Measurements from ENCODE around the gene AFDN. TPM values are rescaled to one million over a fixed set of nuclear protein-coding genes. Genes with fewer than 3 reads are reported as not detected.

AFDN gene
- total and polyA plus RNA-seq, 10 of the 15 experiments (the other 5 are each of a cell fraction or from before 2014, with no cell fraction given) = 5.7 to 68.2 (median 45.1) TPM

GRCh38 chr6:167933847-167934246 is 107.1 kb downstream of the AFDN start:
- POLR2A ChIA-PET = no interaction called here
- no TSS peak for BruUV-seq (replicated peaks)
- Histone ChIP-seq H2AFZ (ENCODE audit: control insufficient read depth, low read depth, low read length) (no peak overlapping the region), H3K36me3 (ENCODE audit: control insufficient read depth in 2 of 2, insufficient read depth in 2 of 2, low read length in 1 of 2) (peaks cover 0 to 5% of the 10 kb centered on the region in 2 experiments; a peak in 3 of 4 replicates), H3K79me2 (ENCODE audit: control insufficient read depth, insufficient read depth, low read length) (no peaks in the 10 kb centered on the region), H4K20me1 (ENCODE audit: control insufficient read depth, insufficient read depth) (no peaks in the 10 kb centered on the region), H3K4me3 (no peak overlapping the region), H3K9me3 (replicated peaks; ENCODE audit: control insufficient read depth, insufficient read depth, low read length) (no peaks in the 10 kb centered on the region), H3K4me2 (ENCODE audit: control insufficient read depth, insufficient read depth) (no peak overlapping the region), H3K27me3 (replicated peaks in 1 of 2; ENCODE audit: control insufficient read depth in 2 of 2, insufficient read depth in 2 of 2, low read length in 1 of 2) (no peaks in the 10 kb centered on the region), H3K4me1 (ENCODE audit: control insufficient read depth, insufficient read depth, low read length) (no peaks in the 10 kb centered on the region), H3K9ac (ENCODE audit: control insufficient read depth, insufficient read depth, low read length) (no peak overlapping the region), H3K27ac (ENCODE audit: control insufficient read depth, insufficient read depth) (no peak overlapping the region)
- SMC1A ChIA-PET (ENCODE audit: uncharacterized antibody, unreplicated experiment) = no interaction called here
- DNase-seq (ENCODE audit: low read depth, low spot score) (no peak), FAIRE-seq (no peak), ATAC-seq (no peak; the same call in 2 of the 3 replicates)
- in situ Hi-C loops (cut with MboI) = no loop called here
- intact Hi-C loops (cut with micrococcal nuclease; ENCODE audit: unreplicated experiment) = no loop called here
- CTCF ChIA-PET = no interaction called here
- WGBS (ENCODE audit: insufficient coverage, insufficient replicate concordance, low lambda C conversion rate, missing lambda C conversion rate) = 95% methylated on average over 7 of the region's 7 CpGs
- TF ChIP-seq YBX1 (IDR thresholded peaks at IDR 0.05) (no peak), NFXL1 (IDR thresholded peaks at IDR 0.05; ENCODE audit: borderline replicate concordance) (no peak), LARP7 (IDR thresholded peaks at IDR 0.05) (no peak), KLF5 (IDR thresholded peaks at IDR 0.05; ENCODE audit: partially characterized antibody) (no peak), ZNF622 (IDR thresholded peaks at IDR 0.05) (no peak), SMAD5 (IDR thresholded peaks at IDR 0.05; ENCODE audit: low read depth) (no peak)
- TF ChIP-seq, protein P1, sequence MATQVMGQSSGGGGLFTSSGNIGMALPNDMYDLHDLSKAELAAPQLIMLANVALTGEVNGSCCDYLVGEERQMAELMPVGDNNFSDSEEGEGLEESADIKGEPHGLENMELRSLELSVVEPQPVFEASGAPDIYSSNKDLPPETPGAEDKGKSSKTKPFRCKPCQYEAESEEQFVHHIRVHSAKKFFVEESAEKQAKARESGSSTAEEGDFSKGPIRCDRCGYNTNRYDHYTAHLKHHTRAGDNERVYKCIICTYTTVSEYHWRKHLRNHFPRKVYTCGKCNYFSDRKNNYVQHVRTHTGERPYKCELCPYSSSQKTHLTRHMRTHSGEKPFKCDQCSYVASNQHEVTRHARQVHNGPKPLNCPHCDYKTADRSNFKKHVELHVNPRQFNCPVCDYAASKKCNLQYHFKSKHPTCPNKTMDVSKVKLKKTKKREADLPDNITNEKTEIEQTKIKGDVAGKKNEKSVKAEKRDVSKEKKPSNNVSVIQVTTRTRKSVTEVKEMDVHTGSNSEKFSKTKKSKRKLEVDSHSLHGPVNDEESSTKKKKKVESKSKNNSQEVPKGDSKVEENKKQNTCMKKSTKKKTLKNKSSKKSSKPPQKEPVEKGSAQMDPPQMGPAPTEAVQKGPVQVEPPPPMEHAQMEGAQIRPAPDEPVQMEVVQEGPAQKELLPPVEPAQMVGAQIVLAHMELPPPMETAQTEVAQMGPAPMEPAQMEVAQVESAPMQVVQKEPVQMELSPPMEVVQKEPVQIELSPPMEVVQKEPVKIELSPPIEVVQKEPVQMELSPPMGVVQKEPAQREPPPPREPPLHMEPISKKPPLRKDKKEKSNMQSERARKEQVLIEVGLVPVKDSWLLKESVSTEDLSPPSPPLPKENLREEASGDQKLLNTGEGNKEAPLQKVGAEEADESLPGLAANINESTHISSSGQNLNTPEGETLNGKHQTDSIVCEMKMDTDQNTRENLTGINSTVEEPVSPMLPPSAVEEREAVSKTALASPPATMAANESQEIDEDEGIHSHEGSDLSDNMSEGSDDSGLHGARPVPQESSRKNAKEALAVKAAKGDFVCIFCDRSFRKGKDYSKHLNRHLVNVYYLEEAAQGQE (IDR thresholded peaks at IDR 0.05; ENCODE audit: low read depth, low read length) = no peak
- RAD21 ChIA-PET (ENCODE audit: unreplicated experiment) = no interaction called here

Data from GM12878 (cell line).